ENCODE measurements around the gene ZNF407.

ZNF407 gene

GRCh38 chr18:75105551-75106254 lies 508.0 kb downstream of the ZNF407 start:
- H3K9me3 Mint-ChIP-seq: peaks cover 21% of the 10 kb centered on the region
- no peaks in the 10 kb centered on the region for H3K36me3 Mint-ChIP-seq (ENCODE audit: low read depth)
- TF ChIP-seq CTCF (IDR thresholded peaks at IDR 0.05): no peak
- peaks cover 34% of the 10 kb centered on the region for H3K4me1 Mint-ChIP-seq
- no peak for DNase-seq
- H3K4me3 Mint-ChIP-seq: no peak overlapping the region
- no peak overlapping the region for H3K27ac Mint-ChIP-seq
- H3K27me3 Mint-ChIP-seq (ENCODE audit: low read depth, poor library complexity): peaks cover 13% of the 10 kb centered on the region

GRCh38 chr18:75106746-75107145 lies 509.1 kb downstream of the ZNF407 start:
- Mint-ChIP-seq H3K27ac (no peak overlapping the region), H3K4me1 (peaks cover 41% of the 10 kb centered on the region), H3K4me3 (no peak overlapping the region), H3K9me3 (peaks cover 13% of the 10 kb centered on the region), H3K27me3 (ENCODE audit: low read depth, poor library complexity) (peaks cover 7% of the 10 kb centered on the region), H3K36me3 (ENCODE audit: low read depth) (no peaks in the 10 kb centered on the region)
- TF ChIP-seq CTCF (IDR thresholded peaks at IDR 0.05): no peak
- no peak for DNase-seq

GRCh38 chr18:75107196-75107930 lies 509.7 kb downstream of the ZNF407 start:
- H3K27ac Mint-ChIP-seq: no peak overlapping the region
- H3K27me3 Mint-ChIP-seq (ENCODE audit: low read depth, poor library complexity): peaks cover 7% of the 10 kb centered on the region
- no peaks in the 10 kb centered on the region for H3K36me3 Mint-ChIP-seq (ENCODE audit: low read depth)
- H3K4me3 Mint-ChIP-seq: no peak overlapping the region
- peaks cover 7% of the 10 kb centered on the region for H3K9me3 Mint-ChIP-seq
- no peak for TF ChIP-seq CTCF (IDR thresholded peaks at IDR 0.05)
- peaks cover 42% of the 10 kb centered on the region for H3K4me1 Mint-ChIP-seq
- no peak for DNase-seq

GRCh38 chr18:75107931-75108276 lies 510.2 kb downstream of the ZNF407 start:
- H3K36me3 Mint-ChIP-seq (ENCODE audit: low read depth): no peaks in the 10 kb centered on the region
- no peak overlapping the region for H3K27ac Mint-ChIP-seq
- no peak overlapping the region for H3K4me3 Mint-ChIP-seq
- peaks cover 7% of the 10 kb centered on the region for H3K27me3 Mint-ChIP-seq (ENCODE audit: low read depth, poor library complexity)
- H3K4me1 Mint-ChIP-seq: peaks cover 42% of the 10 kb centered on the region
- H3K9me3 Mint-ChIP-seq: peaks cover 7% of the 10 kb centered on the region
- TF ChIP-seq CTCF (IDR thresholded peaks at IDR 0.05): no peak
- DNase-seq: no peak

- DNase-seq: no peak
- peak overlapping the region; percentile 91 for H3K27ac Mint-ChIP-seq
- H3K4me1 Mint-ChIP-seq: peaks cover 42% of the 10 kb centered on the region
Measured at GRCh38 chr18:75108579-75109318, 511.1 kb downstream of the ZNF407 start.

More at GRCh38 chr18:75108579-75109318, 511.1 kb downstream of the ZNF407 start:
- H3K4me3 Mint-ChIP-seq: peak overlapping the region; percentile 51
- TF ChIP-seq CTCF (IDR thresholded peaks at IDR 0.05): no peak
- H3K36me3 Mint-ChIP-seq (ENCODE audit: low read depth): no peaks in the 10 kb centered on the region
- peaks cover 4% of the 10 kb centered on the region for H3K27me3 Mint-ChIP-seq (ENCODE audit: low read depth, poor library complexity)
- peaks cover 2% of the 10 kb centered on the region for H3K9me3 Mint-ChIP-seq
